DND-41 (cell line): ENCODE results near the gene KIF3C.
"Not testable (repeated sequence)": the region's sequence is repeated elsewhere in the genome, so short reads cannot be mapped to it uniquely, and the experiment has no call there.

ENCODE experiments used
- ATAC-seq: fragments of 200-7000 bp; cut with Tn5 transposase; 3 replicates; pipeline ENCODE4 v1.9.1; 2021; ENCODE audit warnings: low read depth; ENCODE audit not compliant: insufficient read depth
- DNase-seq: peaks from one replicate; pipeline ENCODE4 v3.0.0-alpha.2; 2020
- H2AFZ ChIP-seq: 2 replicates; pipeline ENCODE4 v1.6.0; 2012; ENCODE audit warnings: low read depth, low read length
- H3K27ac ChIP-seq: 2 replicates; pipeline ENCODE4 v1.5.1; 2012; ENCODE audit warnings: low read length, inconsistent platforms
- H3K27me3 ChIP-seq: fragments of 200-600 bp; sonication (generic); 2 replicates; pipeline ENCODE4 v1.6.0; 2012; ENCODE audit warnings: low read length, mild to moderate bottlenecking, inconsistent platforms; ENCODE audit not compliant: insufficient read depth, poor library complexity
- H3K36me3 ChIP-seq: 2 replicates; pipeline ENCODE4 v1.5.1; 2012; ENCODE audit warnings: low read length, inconsistent platforms; ENCODE audit not compliant: insufficient read depth
- H3K4me1 ChIP-seq: 2 replicates; pipeline ENCODE4 v1.5.1; 2012; ENCODE audit warnings: mild to moderate bottlenecking, low read length; ENCODE audit not compliant: insufficient read depth
- H3K4me2 ChIP-seq: 2 replicates; pipeline ENCODE4 v1.6.0; 2012; ENCODE audit warnings: mild to moderate bottlenecking, moderate library complexity, low read length, inconsistent platforms; ENCODE audit not compliant: insufficient read depth
- H3K4me3 ChIP-seq, 2 experiments: fragments of 200-600 bp in 1 of 2; shearing (Covaris generic) in 1 of 2; 2 replicates each; pipeline ENCODE4 v1.5.1; 2012 to 2016; ENCODE audit warnings: inconsistent platforms in 2 of 2, low read length in 2 of 2, mild to moderate bottlenecking in 2 of 2, low read depth in 1 of 2, moderate library complexity in 1 of 2
- H3K79me2 ChIP-seq: 2 replicates; pipeline ENCODE4 v1.6.0; 2012; ENCODE audit warnings: low read length, inconsistent platforms; ENCODE audit not compliant: insufficient read depth
- H3K9ac ChIP-seq: 2 replicates; pipeline ENCODE4 v1.6.0; 2012; ENCODE audit warnings: low read depth, mild to moderate bottlenecking, inconsistent platforms, low read length, moderate library complexity
- H3K9me3 ChIP-seq: 2 replicates; pipeline ENCODE4 v1.5.1; 2012; ENCODE audit warnings: low read length, moderate library complexity, mild to moderate bottlenecking, inconsistent platforms; ENCODE audit not compliant: insufficient read depth, severe bottlenecking
- H4K20me1 ChIP-seq: 2 replicates; pipeline ENCODE4 v1.6.0; 2012; ENCODE audit warnings: low read length; ENCODE audit not compliant: insufficient read depth
- EZH2 ChIP-seq: IDR thresholded peaks from 3 replicates; pipeline ENCODE4 v1.6.1; 2012; ENCODE audit warnings: borderline replicate concordance, low read depth, mild to moderate bottlenecking, moderate library complexity, low read length, inconsistent platforms; ENCODE audit not compliant: severe bottlenecking
- TF ChIP-seq, protein P1 (sequence below): IDR thresholded peaks from 2 replicates; pipeline ENCODE4 v1.5.1; 2012; ENCODE audit warnings: borderline replicate concordance, low read length, moderate library complexity, mild to moderate bottlenecking; ENCODE audit not compliant: poor library complexity, severe bottlenecking; ENCODE audit errors: extremely low read depth

KIF3C gene

DNA sequence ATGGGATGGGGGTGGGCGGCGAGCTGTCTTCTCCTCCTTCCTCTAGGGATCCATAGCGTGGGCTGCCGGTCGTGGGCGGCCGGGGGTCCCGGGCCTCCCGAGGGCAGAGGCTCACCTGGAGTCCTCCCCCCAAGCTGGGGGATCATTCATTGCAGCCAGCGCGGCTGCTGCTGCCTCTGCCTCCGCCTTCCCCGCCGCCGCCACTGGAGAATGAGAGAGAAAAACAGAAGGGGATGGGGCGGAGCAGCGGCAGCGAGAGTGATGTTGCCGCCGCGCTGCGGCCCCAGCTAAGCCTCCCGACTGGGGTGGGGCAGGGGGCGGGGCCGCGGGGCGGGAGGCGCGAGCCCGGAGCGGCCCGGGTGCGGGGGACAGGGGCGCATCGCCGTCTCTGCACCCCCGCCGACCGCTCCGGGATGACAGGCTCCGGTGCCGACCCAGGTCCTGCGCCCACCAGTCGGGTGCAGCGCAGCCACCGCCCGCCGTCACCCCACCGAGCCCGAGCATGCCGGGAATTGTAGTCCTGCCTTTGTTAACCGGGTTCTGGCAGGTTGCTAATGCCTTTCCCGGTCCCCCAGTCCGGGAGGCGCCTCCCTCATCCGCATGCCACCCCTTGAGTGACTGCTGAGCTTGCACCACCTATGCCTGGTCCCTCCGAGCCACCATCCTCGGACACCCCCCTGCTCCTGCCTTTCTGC lies at the start of gene KIF3C:
TSS of gene KIF3C (minus strand) at position 225 of the 695 bp plus-strand sequence. CDS start 580 bp downstream, outside the sequence.
- no peaks in the 10 kb centered on the region for H3K36me3 ChIP-seq
- H3K4me3 ChIP-seq: peak within 1 kb of the TSS; percentile 34 to 65
- peak within 1 kb of the TSS; percentile 95 for H3K4me2 ChIP-seq
- peak within 1 kb of the TSS; percentile 50 for H3K27ac ChIP-seq
- TF ChIP-seq, protein P1, sequence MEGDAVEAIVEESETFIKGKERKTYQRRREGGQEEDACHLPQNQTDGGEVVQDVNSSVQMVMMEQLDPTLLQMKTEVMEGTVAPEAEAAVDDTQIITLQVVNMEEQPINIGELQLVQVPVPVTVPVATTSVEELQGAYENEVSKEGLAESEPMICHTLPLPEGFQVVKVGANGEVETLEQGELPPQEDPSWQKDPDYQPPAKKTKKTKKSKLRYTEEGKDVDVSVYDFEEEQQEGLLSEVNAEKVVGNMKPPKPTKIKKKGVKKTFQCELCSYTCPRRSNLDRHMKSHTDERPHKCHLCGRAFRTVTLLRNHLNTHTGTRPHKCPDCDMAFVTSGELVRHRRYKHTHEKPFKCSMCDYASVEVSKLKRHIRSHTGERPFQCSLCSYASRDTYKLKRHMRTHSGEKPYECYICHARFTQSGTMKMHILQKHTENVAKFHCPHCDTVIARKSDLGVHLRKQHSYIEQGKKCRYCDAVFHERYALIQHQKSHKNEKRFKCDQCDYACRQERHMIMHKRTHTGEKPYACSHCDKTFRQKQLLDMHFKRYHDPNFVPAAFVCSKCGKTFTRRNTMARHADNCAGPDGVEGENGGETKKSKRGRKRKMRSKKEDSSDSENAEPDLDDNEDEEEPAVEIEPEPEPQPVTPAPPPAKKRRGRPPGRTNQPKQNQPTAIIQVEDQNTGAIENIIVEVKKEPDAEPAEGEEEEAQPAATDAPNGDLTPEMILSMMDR: no peak
- TF ChIP-seq EZH2: no peak
- ATAC-seq (peak; percentile 86), DNase-seq (peak; percentile 82)
- peak within 1 kb of the TSS; percentile 93 for H2AFZ ChIP-seq
- peak within 1 kb of the TSS; percentile 66 for H3K9ac ChIP-seq
- H4K20me1 ChIP-seq: peaks cover 2% of the 10 kb centered on the region
- H3K27me3 ChIP-seq: no peaks in the 10 kb centered on the region
- H3K9me3 ChIP-seq: no peaks in the 10 kb centered on the region
- peaks cover 13% of the 10 kb centered on the region; the same call in 1 of the 2 replicates for H3K79me2 ChIP-seq
- H3K4me1 ChIP-seq: peaks cover 49% of the 10 kb centered on the region

GRCh38 chr2:26028083-26028482 lies 45.8 kb upstream of the KIF3C start:
- H3K27ac ChIP-seq, H3K9me3 ChIP-seq, DNase-seq, H3K27me3 ChIP-seq, H3K79me2 ChIP-seq, H3K9ac ChIP-seq, H4K20me1 ChIP-seq, H3K36me3 ChIP-seq, ATAC-seq, H2AFZ ChIP-seq, H3K4me2 ChIP-seq, H3K4me1 ChIP-seq, H3K4me3 ChIP-seq: not testable (repeated sequence)

- Histone ChIP-seq H3K79me2 (no peaks in the 10 kb centered on the region), H3K27me3 (no peaks in the 10 kb centered on the region), H2AFZ (no peak overlapping the region), H3K4me2 (no peak overlapping the region), H4K20me1 (no peaks in the 10 kb centered on the region), H3K4me3 (no peak overlapping the region), H3K9me3 (no peaks in the 10 kb centered on the region), H3K4me1 (no peaks in the 10 kb centered on the region), H3K27ac (no peak overlapping the region), H3K36me3 (no peaks in the 10 kb centered on the region), H3K9ac (no peak overlapping the region)
- ATAC-seq: no peak
- DNase-seq: no peak
- no peak for TF ChIP-seq EZH2
- TF ChIP-seq, protein P1: no peak
Measured at GRCh38 chr2:26025509-26025908, 43.2 kb upstream of the KIF3C start.

DNA sequence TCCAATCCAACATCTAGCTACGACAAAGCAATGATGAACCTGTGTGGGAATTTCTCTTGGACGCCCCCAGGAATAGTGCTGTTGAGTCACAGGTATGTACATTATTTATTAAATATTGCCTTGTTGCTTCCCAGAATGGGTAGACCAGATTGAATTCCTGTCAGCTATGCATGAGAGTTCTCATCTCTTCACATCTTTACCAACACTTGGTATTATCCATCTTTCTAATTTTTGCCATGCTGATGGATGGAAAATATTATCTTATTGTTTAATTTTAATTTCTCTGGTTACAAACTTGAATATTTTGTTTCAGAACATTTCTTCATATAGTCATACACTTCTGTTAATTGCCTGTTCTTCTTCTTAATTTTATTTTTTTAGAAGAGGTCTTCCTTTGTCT lies 42.0 kb upstream of the KIF3C start:
- Histone ChIP-seq H3K9ac (no peak overlapping the region), H3K4me1 (no peaks in the 10 kb centered on the region), H3K79me2 (no peaks in the 10 kb centered on the region), H4K20me1 (no peaks in the 10 kb centered on the region), H3K27ac (no peak overlapping the region), H3K4me2 (no peak overlapping the region), H2AFZ (no peak overlapping the region), H3K9me3 (no peaks in the 10 kb centered on the region), H3K27me3 (no peaks in the 10 kb centered on the region), H3K36me3 (no peaks in the 10 kb centered on the region), H3K4me3 (no peak overlapping the region)
- TF ChIP-seq EZH2: no peak
- TF ChIP-seq, protein P1: no peak
- no peak for DNase-seq
- ATAC-seq: no peak
